ENCODE measurements around the gene SRPRB. TPM values are rescaled to one million over a fixed set of nuclear protein-coding genes. Genes with fewer than 3 reads are reported as not detected.

SRPRB gene
- polyA plus RNA-seq, 1 of the 3 experiments (the other 2 are of a cell fraction): 54.3 TPM

GRCh38 chr3:133761605-133762484, 43.8 kb upstream of the SRPRB start:
- H3K4me1 ChIP-seq (ENCODE audit: control insufficient read depth in 1 of 2, insufficient read depth in 2 of 2, low read depth in 1 of 2, low read length in 1 of 2): peaks cover 0 to 2% of the 10 kb centered on the region in 2 experiments; a peak in 1 of 4 replicates
- no peak for DNase-seq
- WGBS (ENCODE audit: low lambda C conversion rate): 37% methylated on average over 6 of the region's 6 CpGs
- no peaks in the 10 kb centered on the region for H3K36me3 ChIP-seq (replicated peaks in 1 of 2; ENCODE audit: control insufficient read depth in 1 of 2, insufficient read depth in 2 of 2, low read length in 1 of 2)
- H3K27me3 ChIP-seq (ENCODE audit: insufficient read depth): no peaks in the 10 kb centered on the region; the same call in 1 of the 2 replicates
- POLR2A ChIA-PET: no interaction called here
- no peak overlapping the region for H3K27ac ChIP-seq (ENCODE audit: low read depth in 2 of 2, low read length in 1 of 2)
- TF ChIP-seq ZBTB33 (IDR thresholded peaks at IDR 0.05; ENCODE audit: borderline replicate concordance, low read depth) (no peak), ELF1 (IDR thresholded peaks at IDR 0.05) (no peak), TAF1 (IDR thresholded peaks at IDR 0.05; ENCODE audit: borderline replicate concordance, low read depth, low read length) (no peak), YY1 (IDR thresholded peaks at IDR 0.05; ENCODE audit: low read depth) (no peak), RXRA (IDR thresholded peaks at IDR 0.05; ENCODE audit: borderline replicate concordance, low read depth) (no peak), GATA2 (CRISPR knock-in tag; IDR thresholded peaks at IDR 0.05) (no peak)
- TF ChIP-seq, protein P1, sequence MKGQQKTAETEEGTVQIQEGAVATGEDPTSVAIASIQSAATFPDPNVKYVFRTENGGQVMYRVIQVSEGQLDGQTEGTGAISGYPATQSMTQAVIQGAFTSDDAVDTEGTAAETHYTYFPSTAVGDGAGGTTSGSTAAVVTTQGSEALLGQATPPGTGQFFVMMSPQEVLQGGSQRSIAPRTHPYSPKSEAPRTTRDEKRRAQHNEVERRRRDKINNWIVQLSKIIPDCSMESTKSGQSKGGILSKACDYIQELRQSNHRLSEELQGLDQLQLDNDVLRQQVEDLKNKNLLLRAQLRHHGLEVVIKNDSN (IDR thresholded peaks at IDR 0.05; ENCODE audit: borderline replicate concordance, low read depth): no peak
- H3K9me3 ChIP-seq: no peaks in the 10 kb centered on the region
- no peaks in the 10 kb centered on the region for H3F3A ChIP-seq (replicated peaks; ENCODE audit: insufficient read depth)
- no peak overlapping the region for H2AFZ ChIP-seq (ENCODE audit: low read depth)
- no peak overlapping the region for H3K4me2 ChIP-seq
- no peaks in the 10 kb centered on the region for H3K9me2 ChIP-seq
- no peak overlapping the region for H3K9ac ChIP-seq
- CTCF ChIA-PET: interaction anchor here (0.6 kb wide), 1 partner anchor 22 kb away, joined by 3 read pairs; no protein-coding TSS in a partner anchor
- H3K4me3 ChIP-seq (ENCODE audit: low read depth in 2 of 2, low read length in 1 of 2): no peak overlapping the region
- H3K79me2 ChIP-seq (ENCODE audit: insufficient read depth): no peaks in the 10 kb centered on the region
- no peaks in the 10 kb centered on the region for H4K20me1 ChIP-seq (ENCODE audit: insufficient read depth)

DNA sequence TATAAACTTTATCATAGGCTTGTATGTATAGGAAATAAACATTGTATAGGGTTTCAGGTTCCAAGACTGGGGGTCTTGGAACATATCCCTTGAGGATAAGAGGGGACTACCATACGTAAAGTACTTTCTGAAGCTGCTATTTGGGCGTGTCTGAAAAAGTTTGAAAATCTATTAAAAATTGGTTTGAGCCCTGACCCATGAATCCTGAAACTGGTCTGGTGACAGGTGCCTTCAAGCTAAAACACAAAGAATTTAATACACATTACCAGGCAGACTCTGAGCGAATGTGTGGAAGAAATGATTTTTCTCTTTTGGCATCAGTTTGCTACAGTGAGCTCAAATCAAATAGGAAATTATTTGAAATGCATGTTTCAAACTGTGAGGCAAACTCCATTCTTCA, 43.1 kb upstream of the SRPRB start:
- POLR2A ChIA-PET: no interaction called here
- Histone ChIP-seq H3K79me2 (ENCODE audit: insufficient read depth) (no peaks in the 10 kb centered on the region), H3K4me1 (ENCODE audit: control insufficient read depth in 1 of 2, insufficient read depth in 2 of 2, low read depth in 1 of 2, low read length in 1 of 2) (peaks cover 0 to 2% of the 10 kb centered on the region in 2 experiments; a peak in 1 of 4 replicates), H3K27me3 (ENCODE audit: insufficient read depth) (no peaks in the 10 kb centered on the region; the same call in 1 of the 2 replicates), H3K4me3 (ENCODE audit: low read depth in 2 of 2, low read length in 1 of 2) (no peak overlapping the region), H3F3A (replicated peaks; ENCODE audit: insufficient read depth) (no peaks in the 10 kb centered on the region), H3K36me3 (replicated peaks in 1 of 2; ENCODE audit: control insufficient read depth in 1 of 2, insufficient read depth in 2 of 2, low read length in 1 of 2) (no peaks in the 10 kb centered on the region), H3K4me2 (no peak overlapping the region), H3K9me2 (no peaks in the 10 kb centered on the region), H3K9ac (no peak overlapping the region), H2AFZ (ENCODE audit: low read depth) (no peak overlapping the region), H3K27ac (ENCODE audit: low read depth in 2 of 2, low read length in 1 of 2) (no peak overlapping the region), H3K9me3 (no peaks in the 10 kb centered on the region), H4K20me1 (ENCODE audit: insufficient read depth) (no peaks in the 10 kb centered on the region)
- DNase-seq: no peak
- no peak for TF ChIP-seq FOXJ3 (CRISPR knock-in tag; IDR thresholded peaks at IDR 0.05)
- no peak for TF ChIP-seq GABPA (IDR thresholded peaks at IDR 0.05; ENCODE audit: low read depth)
- TF ChIP-seq TEAD4 (IDR thresholded peaks at IDR 0.05; ENCODE audit: borderline replicate concordance, insufficient read depth): no peak
- TF ChIP-seq EP300 (IDR thresholded peaks at IDR 0.05; ENCODE audit: borderline replicate concordance in 1 of 2, low read depth in 1 of 2, low read length in 1 of 2): no peak
- no peak for TF ChIP-seq GATA2 (CRISPR knock-in tag; IDR thresholded peaks at IDR 0.05)
- TF ChIP-seq RCOR1 (IDR thresholded peaks at IDR 0.05; ENCODE audit: low read length): no peak
- TF ChIP-seq NFIC (IDR thresholded peaks at IDR 0.05; ENCODE audit: borderline replicate concordance): no peak
- WGBS (ENCODE audit: low lambda C conversion rate): 55% methylated on average over 3 of the region's 3 CpGs
- CTCF ChIA-PET: no interaction called here

Data from SK-N-SH (cell line).